IPS DF 6.9 (cell line): ENCODE measurements around the gene CDC16.

Source experiments
- DNase-seq: peaks from one replicate; pipeline ENCODE4 v3.0.0-alpha.2; 2013; ENCODE audit warnings: low read depth, low spot score
- H3K27ac ChIP-seq: one replicate; pipeline ENCODE4 v1.5.1; 2013; ENCODE audit warnings: low read length, control low read depth
- H3K27me3 ChIP-seq: 2 replicates; pipeline ENCODE4 v1.6.1; 2013; ENCODE audit warnings: mild to moderate bottlenecking, low read length; ENCODE audit not compliant: control insufficient read depth, insufficient read depth
- H3K36me3 ChIP-seq: 2 replicates; pipeline ENCODE4 v1.6.1; 2013; ENCODE audit warnings: low read length; ENCODE audit not compliant: control insufficient read depth, insufficient read depth
- H3K4me1 ChIP-seq: 2 replicates; pipeline ENCODE4 v1.6.1; 2013; ENCODE audit warnings: low read length; ENCODE audit not compliant: control insufficient read depth, insufficient read depth
- H3K4me3 ChIP-seq: 2 replicates; pipeline ENCODE4 v1.5.1; 2013; ENCODE audit warnings: mild to moderate bottlenecking, low read length
- H3K9me3 ChIP-seq: 2 replicates; pipeline ENCODE4 v1.6.1; 2013; ENCODE audit warnings: low read length, inconsistent platforms; ENCODE audit not compliant: control insufficient read depth, insufficient read depth
- WGBS: extraction: QIAGEN DNeasy Blood & Tissue Kit; methylation state at CpG from one replicate; pipeline ENCODE4 v1.1.7; 2013; ENCODE audit warnings: mixed read lengths, missing lambda C conversion rate; ENCODE audit not compliant: insufficient read length, insufficient coverage; 5-methylcytosine and 5-hydroxymethylcytosine counted together

Gene CDC16

DNA sequence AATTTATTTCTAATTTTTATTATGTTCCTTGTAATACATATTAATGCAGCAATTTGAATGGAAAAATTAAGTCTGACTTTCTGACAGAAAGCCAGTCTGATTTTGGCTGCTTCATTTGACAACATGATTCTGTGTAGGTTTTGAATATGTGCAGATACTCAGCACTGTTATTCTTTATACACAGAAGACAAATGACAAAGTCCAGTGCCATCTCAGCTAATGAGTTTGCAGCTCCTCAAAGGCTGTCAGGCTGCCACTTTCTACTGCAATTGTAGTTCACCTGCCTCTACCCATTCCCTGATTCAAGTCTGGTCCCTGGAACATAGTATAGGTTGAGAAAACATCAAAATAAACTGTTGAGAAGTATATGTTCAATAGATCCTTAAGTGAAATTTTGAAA lies 76.7 kb downstream of the CDC16 start:
- Histone ChIP-seq H3K4me3 (no peak overlapping the region), H3K27ac (no peak overlapping the region), H3K27me3 (no peaks in the 10 kb centered on the region), H3K9me3 (no peaks in the 10 kb centered on the region), H3K36me3 (no peaks in the 10 kb centered on the region; the same call in 1 of the 2 replicates), H3K4me1 (no peaks in the 10 kb centered on the region)
- DNase-seq, result no peak

DNA sequence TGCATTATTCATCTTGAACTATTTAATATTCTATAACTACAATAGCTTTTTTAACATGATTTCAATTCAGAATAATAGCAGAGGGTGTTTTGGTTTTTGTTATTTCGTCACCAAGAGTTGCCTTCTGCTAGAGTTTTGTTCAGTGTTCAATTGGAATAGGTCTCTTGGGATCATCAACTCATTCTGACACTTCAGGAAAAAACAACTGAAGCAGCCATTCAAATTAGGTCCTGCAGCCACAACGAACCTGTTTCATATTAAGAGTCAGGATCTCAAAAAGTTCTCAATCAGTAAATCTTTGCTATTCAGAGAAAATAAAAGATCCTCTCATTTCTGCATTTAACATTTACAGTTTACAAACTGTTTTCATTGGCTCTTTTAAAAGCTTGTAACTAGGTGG lies 77.2 kb downstream of the CDC16 start:
- H3K27me3 ChIP-seq, result no peaks in the 10 kb centered on the region
- H3K4me1 ChIP-seq, result no peaks in the 10 kb centered on the region
- H3K9me3 ChIP-seq, result no peaks in the 10 kb centered on the region
- no peak overlapping the region for H3K27ac ChIP-seq
- no peaks in the 10 kb centered on the region for H3K36me3 ChIP-seq
- H3K4me3 ChIP-seq, result no peak overlapping the region
- WGBS, result no CpG with 5 or more reads among the region's 2 CpGs
- no peak for DNase-seq

GRCh38 chr13:114313061-114313860 lies 78.6 kb downstream of the CDC16 start:
- no peak overlapping the region for H3K27ac ChIP-seq
- no peaks in the 10 kb centered on the region for H3K4me1 ChIP-seq
- WGBS, result no CpG with 5 or more reads among the region's 17 CpGs

DNA sequence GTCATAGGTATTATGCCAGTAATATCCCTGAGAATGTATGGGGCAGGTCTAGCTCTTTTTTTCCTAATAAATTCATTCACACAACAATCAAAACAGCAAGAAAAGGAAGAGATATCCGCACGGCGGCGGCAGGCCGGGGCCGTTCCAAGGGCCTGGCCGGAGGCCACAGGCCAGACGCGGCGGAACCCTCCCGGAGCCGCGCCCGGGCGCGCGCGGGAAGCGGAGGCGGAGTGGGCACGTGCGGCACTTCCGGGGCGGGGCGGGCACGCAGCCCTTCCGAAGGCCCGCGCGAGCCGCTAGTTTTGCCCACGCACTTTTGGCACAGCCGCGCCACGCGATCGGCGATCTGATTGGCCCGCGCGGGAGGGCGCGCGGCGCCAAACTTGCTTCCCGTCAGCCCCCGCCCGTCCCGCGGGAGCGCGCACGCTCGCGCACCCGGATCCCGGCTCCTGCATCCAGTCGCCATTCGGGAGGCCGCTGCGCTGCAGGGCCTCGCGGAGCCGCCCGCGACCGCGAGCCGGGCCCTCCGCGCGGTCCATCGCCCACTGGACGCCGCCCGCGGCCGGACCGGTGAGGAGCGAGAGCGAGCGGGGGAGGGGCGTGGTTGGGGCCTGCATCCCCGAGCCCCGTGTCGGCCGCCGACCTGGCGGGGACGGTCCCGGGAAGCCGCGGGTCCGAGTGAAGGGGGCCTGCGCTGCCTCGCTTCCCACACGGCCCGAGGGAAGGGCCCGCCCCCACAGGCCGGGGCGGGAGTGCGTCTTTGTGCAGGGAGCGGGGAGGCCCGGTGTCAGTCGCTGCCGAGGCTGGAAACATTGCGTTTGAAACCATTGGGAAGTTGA lies 79.6 kb downstream of the CDC16 start, which contains the start of gene CHAMP1:
TSS of gene CHAMP1 (plus strand) at position 430 of the 839 bp plus-strand sequence. CDS start 9,340 bp downstream, outside the sequence.
- DNase-seq, result peak; percentile 80
- no CpG with 5 or more reads among the region's 107 CpGs for WGBS
- no peak within 1 kb of the TSS for H3K27ac ChIP-seq
- H3K4me3 ChIP-seq, result peak within 1 kb of the TSS; percentile 84
- no peaks in the 10 kb centered on the region for H3K27me3 ChIP-seq
- no peaks in the 10 kb centered on the region for H3K36me3 ChIP-seq
- no peaks in the 10 kb centered on the region for H3K9me3 ChIP-seq
- no peaks in the 10 kb centered on the region for H3K4me1 ChIP-seq

More at GRCh38 chr13:114313061-114313860, 78.6 kb downstream of the CDC16 start:
- no peak for DNase-seq
- Histone ChIP-seq H3K36me3 (no peaks in the 10 kb centered on the region), H3K4me3 (no peak overlapping the region; the same call in 1 of the 2 replicates), H3K9me3 (no peaks in the 10 kb centered on the region), H3K27me3 (no peaks in the 10 kb centered on the region)

- no peak for DNase-seq
- Histone ChIP-seq H3K36me3 (no peaks in the 10 kb centered on the region), H3K9me3 (no peaks in the 10 kb centered on the region), H3K4me3 (peak overlapping the region; percentile 84; the same call in 1 of the 2 replicates), H3K27ac (no peak overlapping the region), H3K27me3 (no peaks in the 10 kb centered on the region), H3K4me1 (no peaks in the 10 kb centered on the region)
- 100% methylated on average over 1 of the region's 7 CpGs for WGBS
These were observed 80.5 kb downstream of the CDC16 start for GRCh38 chr13:114315074-114315785.

DNA sequence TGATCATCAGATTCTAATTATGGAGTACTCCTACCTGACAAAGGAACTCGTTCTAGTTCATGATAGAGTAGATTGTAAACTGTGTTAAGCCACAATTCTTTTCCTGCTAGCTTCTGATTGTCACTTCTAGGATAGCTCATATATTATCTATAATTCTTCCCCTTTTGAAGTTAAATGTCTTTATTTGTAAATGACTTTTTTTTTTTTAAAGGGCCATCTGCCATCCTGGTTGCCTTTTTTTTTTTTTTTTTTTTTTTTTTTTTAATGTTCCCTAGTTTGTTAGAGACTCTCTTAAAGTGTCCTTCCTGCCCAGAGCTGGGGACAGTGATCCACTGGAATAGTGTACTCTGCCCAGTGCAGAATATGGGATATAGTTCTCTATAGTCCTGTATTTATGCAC lies 83.9 kb downstream of the CDC16 start:
- H3K27me3 ChIP-seq, result no peaks in the 10 kb centered on the region
- no peaks in the 10 kb centered on the region for H3K9me3 ChIP-seq
- no peak for DNase-seq
- H3K36me3 ChIP-seq, result no peaks in the 10 kb centered on the region
- no CpG with 5 or more reads among the region's 1 CpG for WGBS
- no peaks in the 10 kb centered on the region for H3K4me1 ChIP-seq
- H3K27ac ChIP-seq, result no peak overlapping the region
- no peak overlapping the region for H3K4me3 ChIP-seq

DNA sequence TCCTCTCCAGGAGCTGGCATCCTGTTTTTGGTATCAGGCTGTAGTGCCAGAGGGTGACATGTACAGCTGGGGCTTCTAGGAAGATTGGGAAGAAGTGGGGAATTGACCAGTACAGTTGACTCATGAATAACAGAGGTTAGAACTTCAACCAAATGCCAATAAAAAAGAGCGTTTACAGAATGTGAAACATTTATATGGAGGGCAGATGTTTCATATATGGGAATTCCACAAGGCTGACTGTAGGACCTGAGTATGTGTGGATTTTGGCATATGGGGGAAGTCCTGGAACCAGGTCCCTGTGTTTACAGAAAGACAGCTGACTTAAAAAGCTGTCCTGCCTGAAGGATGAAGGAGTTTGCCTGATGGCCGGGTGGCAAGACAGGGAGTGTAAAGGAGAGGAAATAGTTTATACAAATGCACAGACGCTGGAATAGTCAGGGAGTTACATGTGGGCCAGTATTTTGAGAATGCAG lies 84.8 kb downstream of the CDC16 start:
- WGBS, result no CpG with 5 or more reads among the region's 3 CpGs
- Histone ChIP-seq H3K4me3 (no peak overlapping the region), H3K36me3 (peaks cover 8% of the 10 kb centered on the region; the same call in 1 of the 2 replicates), H3K27ac (no peak overlapping the region), H3K4me1 (no peaks in the 10 kb centered on the region), H3K27me3 (no peaks in the 10 kb centered on the region), H3K9me3 (no peaks in the 10 kb centered on the region)
- DNase-seq, result no peak

DNA sequence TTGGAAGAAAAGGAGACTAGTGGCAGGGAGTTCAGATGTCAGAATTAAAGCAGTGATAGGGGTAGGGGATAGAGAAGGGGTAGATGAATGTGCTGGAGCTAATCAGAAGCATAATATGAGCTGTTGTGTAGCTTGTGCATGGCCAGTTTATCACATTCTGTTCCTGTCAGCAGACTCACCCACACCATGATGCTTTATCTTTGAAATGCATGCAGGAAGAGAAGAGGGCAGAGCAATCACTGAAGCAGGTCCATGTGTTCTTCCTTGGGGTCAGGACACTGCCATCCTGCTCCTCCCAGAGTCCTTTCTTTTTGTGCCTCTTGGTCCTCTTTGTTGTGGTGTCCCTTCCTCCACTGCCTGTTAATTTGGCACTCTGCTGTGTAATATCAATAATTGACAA lies 85.4 kb downstream of the CDC16 start:
- Histone ChIP-seq H3K27ac (no peak overlapping the region), H3K9me3 (no peaks in the 10 kb centered on the region), H3K4me3 (no peak overlapping the region), H3K36me3 (peaks cover 13% of the 10 kb centered on the region; the same call in 1 of the 2 replicates), H3K27me3 (no peaks in the 10 kb centered on the region), H3K4me1 (no peaks in the 10 kb centered on the region)
- no peak for DNase-seq

DNA sequence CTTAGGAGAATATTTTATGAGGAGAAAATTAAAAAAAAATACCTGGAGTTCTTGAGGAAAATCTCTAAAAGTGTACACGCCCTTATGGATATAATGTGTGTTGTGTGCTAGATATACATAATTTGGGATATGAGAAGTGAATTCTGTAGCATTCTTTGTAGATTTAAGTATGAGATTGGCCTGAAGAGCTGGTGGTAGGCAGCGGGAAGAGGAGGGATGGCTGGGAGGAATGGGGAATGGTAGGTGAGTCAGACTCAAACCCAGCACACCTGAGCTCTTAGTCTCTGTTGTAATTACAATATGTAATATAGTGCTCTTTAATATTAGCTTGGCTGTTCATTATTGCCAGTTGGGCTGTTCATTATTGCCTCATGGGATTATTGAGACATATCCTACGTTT lies 86.6 kb downstream of the CDC16 start:
- H3K9me3 ChIP-seq, result no peaks in the 10 kb centered on the region
- H3K27ac ChIP-seq, result no peak overlapping the region
- H3K36me3 ChIP-seq, result peaks cover 15% of the 10 kb centered on the region; the same call in 1 of the 2 replicates
- no peaks in the 10 kb centered on the region for H3K4me1 ChIP-seq
- WGBS, result no CpG with 5 or more reads among the region's 3 CpGs
- H3K27me3 ChIP-seq, result no peaks in the 10 kb centered on the region
- DNase-seq, result no peak
- no peak overlapping the region for H3K4me3 ChIP-seq
